Stimulated activated CD8-positive, alpha-beta memory T cell treated with anti-CD3 and anti-CD28 coated beads, Interleukin-15, amount 100 ng/mL, for 48 hours (primary cell): Measurements from ENCODE around the gene SETD3.

Source experiments
- DNase-seq, 2 donors: peaks; one replicate each; pipeline ENCODE4 v3.0.0-alpha.2; 2020; ENCODE audit warnings: low read depth in 2 of 2

The SETD3 gene

DNA sequence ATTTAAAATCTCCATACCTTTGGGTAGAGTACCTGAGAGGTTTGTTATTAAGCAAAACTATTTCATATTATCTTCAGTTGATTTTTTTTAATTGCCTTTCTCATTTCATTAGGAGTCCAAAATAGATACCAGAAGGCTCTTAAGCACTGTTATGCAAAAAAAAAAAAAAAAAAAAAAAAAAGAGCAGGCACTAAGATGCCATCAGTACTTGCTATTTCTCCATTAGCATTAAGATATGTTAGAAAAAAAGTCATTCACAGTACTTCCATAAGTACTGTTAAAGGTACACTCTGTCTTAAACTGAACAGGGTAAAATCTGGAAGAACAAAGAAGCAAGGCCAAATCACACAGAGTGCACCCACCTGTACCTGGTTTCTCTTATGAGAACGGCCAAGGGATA, 57.2 kb downstream of the SETD3 start:
- no peak for DNase-seq

DNA sequence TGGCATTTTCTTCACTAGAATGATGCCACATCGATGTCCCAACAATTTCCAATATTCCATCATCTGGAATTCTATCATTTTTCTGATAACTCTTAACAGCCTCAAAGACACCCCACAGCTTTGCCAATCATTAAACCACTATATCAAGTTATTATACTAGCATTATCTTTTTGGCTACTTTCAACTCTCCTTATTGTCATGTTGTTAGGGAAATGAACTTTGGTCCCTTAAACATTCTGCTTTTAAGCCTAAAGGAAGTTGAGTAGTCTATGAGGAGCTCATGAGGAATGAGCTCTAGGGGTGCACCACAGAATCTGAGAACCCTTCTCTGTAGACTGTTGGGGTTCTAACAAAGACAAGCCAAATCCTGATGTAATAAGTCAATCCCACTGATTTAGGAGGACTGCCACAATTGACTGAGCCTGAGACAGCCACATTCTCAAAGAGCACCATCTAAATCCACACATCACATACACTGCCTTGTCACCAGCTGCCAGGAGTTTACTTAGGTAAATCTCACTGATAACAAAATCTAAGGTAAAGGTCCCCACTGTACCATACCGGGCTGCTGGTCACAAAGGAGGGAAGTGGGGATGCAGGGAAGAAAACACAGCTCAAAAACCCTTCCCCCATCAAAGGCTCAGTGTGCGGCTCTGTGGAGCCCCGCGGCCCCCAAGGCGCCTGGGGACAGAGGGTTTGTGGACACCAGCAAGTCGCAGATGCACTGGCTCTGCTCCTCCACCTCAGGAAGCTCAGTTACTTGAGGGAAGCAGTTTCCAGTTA, 58.2 kb downstream of the SETD3 start:
- no peak for DNase-seq

DNA sequence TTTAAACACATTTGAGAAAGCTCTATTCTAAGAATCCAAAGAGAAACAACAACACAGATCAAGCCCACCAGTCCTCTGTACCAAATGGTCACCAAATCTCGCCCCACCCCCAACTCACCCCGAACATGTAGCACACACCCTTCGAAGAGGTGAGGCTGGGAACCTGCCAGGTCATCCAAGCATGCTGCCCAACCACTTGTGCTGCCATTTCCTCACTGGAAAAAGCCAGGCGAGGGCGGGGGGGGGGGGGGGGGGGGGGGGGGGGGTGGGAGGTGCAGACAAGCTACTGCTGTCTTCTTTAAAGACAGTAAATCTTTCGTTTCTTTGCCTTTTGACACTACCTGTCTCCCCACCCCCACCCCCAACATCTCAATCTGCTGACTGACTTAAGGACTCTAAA, 59.9 kb downstream of the SETD3 start:
- DNase-seq: no peak

DNA sequence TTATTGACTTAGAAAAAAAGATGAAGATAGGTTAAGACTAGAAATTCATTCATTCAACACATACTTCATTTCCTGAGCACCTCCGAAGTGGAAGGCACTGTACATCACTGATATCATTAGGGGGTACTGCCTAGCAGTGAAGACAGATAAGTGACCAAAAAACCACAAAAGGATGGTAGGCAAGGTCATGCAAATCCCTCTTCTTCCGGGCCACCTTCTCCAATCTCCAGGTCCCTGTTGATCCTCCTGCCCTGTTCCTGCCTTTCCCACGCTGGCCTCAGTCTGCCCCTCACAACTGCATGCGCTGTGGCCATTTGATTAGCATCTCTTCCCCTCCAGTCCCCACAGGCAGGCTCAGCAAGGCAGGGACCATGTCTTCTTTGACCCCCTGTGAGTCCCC, 60.8 kb downstream of the SETD3 start:
- DNase-seq: no peak

DNA sequence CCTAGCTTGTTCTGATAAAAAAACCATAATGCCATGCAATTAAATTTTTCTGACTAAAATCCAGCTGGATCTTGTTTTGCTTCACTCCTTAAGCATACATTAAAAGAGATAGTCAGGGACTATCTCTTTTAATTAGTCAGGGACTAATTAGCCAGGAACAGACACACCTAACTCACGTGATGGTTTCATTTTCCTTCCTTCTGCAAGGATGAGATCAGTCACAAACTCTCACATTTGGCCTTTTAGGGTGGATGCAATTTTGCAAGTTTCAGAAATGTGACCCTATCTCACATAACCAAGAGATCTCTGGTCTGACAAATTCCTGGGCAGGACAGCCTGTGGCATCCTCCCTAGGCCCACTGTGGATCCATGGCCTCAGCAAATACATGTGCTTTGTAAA, 62.4 kb downstream of the SETD3 start:
- no peak for DNase-seq

DNA sequence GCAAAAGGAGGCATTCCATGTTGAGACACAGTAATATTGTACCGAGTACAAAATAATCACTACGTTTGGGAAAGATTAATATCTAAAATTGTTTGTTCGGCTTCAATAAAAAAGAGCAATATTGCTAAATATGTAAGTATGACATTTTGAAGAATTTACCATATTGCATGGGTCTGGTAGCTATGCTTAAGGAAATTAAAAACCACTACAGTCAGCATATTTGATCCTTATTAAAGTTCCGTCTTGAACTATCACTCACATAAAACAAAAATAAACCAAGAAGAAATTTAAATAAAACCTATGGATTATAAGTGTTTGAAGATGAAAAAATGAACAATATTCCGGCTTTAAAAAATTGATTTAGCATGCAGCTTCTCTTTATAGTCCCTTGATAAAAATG, 63.8 kb downstream of the SETD3 start:
- no peak for DNase-seq

DNA sequence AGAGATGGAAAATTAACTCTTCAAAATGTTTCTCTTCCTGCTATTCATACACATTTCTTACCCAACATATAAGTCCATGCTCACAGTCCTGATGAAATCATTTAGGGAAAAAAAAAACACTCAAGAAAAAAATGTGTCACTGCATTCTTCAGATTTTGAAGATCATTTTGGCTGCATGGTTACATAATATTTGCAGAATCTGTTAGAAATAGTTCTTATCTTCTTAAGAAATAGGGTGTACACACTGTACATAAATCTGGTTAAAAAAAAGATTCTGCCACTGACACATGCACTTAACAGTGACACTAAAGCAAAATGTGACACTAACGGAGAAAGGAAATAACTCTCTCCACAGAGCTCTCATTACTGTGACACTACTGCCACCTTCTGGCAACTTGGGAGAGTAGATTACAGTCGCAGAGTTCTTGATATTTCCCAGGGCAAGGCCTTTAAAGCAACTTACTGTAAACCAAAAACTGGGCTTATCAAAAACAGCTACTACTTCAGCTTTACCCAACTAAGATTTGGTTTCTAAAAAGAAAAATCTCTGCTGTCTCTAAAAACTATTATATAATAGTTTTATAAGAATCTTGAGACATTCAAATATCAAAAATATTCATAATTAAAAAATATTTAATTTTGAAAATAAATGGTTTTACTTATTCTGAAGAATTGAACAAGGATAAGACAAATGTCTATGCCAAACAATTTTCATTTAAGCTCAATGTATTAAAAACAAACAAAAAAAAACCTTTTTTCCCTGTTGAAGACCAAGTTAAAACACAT, 65.0 kb downstream of the SETD3 start:
- peak; percentile 23 to 27 for DNase-seq

DNA sequence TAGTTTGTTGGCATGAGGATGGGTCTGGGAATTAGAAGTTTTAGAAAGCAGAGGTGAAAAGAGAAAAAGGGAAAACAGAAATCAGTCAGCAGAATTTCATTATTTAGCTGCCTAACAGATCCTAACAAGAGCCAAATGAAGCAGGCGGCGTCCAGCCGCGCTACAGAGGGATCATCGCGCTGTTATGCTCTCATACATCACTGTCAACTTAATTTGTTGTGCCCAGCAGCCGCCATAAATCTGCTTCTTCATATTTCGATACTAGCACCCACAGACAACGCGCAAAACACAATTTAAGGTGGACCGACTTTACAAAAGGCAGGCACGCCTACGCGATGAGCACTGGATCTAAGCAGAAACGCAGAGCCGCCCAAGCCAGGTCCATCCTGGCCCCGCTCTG, 66.7 kb downstream of the SETD3 start:
- no peak for DNase-seq

DNA sequence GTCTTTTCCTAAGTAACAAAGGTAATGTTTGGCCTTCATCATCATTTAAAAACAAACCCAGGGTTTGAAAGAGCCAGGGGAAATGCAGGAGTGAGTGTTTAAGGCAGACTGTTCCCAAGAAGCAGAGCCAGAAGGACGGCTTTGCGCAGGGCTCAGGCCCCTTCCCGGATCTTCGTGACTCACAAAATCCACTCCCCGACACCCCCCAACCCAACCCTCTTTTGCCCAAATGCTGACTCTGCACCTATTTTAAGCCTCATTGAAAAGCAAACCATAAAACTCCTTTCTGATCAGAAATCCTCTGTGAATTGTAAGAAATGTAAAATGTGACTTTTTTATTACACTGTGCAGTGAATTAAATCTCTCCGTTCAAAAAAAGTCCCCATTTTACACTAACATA, 67.5 kb downstream of the SETD3 start:
- DNase-seq: no peak

DNA sequence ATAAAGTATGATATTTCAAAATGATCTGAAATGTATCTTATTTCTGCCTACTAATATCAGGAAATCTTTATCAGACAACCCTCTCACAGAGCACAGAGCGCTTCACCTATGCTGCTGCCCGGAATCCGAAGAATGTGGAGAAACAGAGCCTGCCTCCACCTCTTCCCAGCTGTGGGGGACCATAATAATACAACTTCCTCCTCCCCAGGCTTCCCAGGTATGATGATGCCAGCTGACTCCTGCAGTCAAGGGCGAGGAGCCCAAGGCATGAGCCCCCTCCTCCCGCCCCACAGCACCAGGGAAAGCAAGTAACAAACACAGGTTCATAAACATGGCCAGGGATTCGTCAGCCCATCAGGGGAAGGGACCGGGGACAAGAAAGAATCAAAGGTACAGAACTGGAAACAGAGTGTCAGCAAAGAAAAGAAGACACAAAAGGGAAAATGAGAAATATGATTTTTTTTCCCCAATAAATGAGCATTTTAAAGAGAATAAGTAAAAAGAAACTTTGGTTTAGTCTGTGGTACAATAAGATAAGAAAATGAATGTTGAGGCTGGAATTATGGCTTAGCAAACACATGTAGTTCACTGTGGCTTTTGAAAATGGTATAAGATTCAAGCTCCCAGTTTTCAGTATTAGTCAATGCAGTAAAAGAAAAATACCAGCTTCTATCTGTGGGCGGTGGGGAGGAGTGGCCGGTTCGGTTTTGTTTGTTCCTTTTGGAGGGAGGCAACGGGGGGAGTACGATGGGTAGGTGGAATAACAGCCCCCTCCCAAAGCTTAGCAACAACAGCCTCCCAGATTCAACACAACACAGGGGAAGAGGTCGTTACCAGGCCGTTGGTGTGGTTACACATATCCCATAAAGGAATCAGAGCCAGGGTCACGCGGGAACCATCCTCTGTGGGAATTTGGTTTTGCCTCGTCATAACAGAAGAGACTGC, 68.3 kb downstream of the SETD3 start:
- peak; percentile 17 to 24 for DNase-seq

DNA sequence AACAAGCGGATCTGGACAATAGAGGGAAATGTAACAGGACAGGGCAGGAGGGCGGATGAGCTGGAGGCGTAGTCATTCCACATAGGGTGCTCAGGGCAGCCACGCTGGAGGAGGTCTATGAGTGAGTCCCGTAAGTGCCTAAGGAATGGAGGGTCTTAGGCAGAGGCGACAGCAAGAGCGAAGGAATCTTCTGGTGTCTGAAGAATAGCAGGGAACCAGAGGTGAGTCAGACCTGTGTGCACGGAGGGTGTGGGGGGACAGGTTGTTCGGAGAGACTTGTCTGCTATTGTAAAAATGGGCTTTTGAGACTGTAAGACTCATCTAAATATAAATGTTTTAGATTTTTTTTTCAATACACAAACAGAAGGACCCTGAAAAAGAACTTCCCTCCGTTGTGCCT, 70.6 kb downstream of the SETD3 start:
- DNase-seq: no peak

DNA sequence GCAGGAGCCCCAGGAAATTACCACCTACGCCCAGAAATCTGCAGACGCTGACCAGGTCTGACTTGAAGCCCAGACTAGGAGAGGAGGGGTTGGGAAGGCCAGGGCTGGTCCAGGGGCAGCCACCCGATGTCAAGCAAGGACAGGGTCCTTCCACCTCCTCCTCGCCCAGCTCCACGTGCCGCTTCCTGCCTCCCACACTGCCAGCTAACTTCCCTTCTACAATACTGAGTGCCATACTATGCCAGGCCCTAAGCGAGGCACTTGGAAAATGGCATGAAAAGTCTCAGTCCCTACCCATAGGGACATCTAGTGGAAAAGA, 71.7 kb downstream of the SETD3 start:
- DNase-seq: no peak

DNA sequence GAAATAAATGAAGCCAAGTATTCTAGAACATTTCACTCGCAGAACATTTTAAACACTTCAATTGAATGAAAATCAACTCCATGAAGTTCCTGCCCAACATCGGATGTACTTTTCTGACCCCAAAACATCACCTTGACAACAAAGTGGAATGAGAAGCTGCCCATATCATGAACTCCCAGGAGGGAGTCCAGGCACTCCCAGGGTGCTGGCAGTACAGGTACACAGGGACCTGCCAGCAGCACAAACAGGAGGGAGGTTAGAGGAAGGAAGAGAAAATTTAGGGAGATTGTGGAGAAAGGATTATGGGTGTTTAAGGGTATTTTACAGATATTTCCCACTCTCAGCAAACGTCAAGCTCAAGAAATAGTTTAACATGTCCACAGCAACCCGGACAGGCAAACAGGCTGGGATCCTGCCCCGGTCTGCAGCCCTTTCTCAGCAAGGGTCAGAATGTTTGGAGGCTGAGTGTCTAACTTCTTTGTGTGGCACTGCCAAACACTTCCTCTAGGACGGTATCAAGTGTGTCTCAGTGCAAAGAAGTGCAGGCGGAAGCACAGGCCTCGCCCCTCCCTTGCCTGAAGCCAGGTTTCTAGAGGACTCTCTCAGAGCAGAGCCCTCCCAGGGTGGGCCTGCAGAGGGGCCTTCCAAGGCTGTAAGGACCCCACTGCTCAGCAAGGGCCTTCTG, 72.2 kb downstream of the SETD3 start:
- no peak for DNase-seq

DNA sequence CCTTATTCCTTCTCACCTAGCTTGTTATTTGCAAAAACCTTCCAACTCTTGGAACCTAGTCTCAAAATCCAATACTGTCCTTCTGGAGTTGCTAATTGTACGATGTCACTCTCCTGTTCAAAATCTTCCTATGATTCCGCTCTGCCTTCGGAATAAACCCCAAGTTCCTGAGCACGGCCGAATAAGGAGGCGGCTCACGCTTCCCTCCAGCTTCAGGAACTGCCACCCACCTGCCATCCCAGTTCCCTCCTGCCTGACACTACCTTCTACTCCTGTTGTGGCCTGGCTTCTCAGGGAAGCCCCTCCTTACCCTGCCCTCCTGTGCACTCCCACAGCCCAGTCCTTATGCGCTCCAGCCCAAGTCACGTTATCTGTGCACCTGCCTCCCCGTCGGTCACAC, 73.2 kb downstream of the SETD3 start:
- no peak for DNase-seq

DNA sequence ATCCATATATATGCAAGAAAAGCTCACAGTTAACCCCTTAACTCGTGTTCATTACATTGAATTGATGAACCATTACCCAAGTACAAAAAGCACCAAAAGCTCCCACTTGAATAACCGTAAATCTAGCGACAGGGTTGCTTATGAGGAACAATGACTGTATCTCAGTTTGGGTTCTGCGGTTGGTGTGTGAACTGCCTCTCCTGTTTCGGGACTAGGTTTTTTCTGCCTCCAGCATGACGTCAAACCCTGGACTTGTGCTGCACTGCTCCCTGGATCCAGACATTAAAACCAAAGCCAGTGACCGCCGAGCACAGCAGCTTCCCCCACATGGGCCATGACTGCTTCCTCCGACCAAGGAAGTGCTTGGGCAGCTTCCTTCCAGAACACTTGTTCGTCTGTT, 77.7 kb downstream of the SETD3 start:
- DNase-seq: no peak

DNA sequence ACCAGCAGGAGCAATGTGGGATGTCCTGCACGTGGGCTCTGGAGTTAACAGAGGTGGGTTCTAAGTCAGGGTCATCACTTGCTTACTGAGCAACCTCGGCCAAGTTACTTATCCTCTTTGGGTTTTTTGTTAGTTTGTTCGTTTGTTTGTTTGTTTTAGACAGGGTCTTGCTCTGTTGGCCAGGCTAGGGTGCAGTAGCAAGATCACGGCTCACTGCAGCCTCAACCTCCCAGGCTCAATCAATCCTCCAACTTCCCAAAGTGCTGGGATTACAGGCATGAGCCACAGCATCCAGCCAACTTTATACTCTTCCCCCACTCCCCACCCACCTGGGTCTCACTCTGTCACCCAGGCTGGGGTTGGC, 78.4 kb downstream of the SETD3 start:
- DNase-seq: no peak

DNA sequence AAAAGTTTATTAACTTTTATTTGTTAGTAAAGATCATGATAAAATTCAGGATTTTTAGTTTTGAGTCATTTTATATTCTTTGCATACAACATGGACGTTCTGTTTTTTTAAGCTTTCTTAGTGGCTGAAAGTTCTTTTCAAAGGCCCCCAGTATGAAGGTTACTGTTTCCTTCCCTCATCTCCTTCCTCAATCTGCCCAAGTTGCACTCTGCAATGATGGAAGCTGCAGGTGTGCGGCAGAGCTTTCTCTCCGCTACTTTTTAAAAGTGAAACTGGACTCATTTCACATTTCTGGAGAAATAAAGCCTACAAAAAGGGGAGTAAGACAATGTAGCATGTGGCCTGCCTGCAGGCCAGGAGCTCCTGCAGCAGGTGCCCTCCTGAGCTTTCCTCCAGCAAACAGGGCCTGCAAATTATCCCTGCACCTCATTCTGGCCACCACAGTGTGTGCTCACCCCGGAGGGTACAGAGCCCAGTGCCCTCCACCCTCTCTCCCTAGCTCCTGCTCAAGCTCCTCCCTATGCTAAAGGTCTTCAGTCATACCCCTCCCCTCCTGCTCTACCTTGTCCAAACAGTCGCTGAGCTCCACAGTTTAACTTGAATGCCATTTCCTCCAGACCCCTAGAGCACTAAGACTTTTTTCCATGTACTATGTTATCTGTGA, 78.9 kb downstream of the SETD3 start:
- no peak for DNase-seq

DNA sequence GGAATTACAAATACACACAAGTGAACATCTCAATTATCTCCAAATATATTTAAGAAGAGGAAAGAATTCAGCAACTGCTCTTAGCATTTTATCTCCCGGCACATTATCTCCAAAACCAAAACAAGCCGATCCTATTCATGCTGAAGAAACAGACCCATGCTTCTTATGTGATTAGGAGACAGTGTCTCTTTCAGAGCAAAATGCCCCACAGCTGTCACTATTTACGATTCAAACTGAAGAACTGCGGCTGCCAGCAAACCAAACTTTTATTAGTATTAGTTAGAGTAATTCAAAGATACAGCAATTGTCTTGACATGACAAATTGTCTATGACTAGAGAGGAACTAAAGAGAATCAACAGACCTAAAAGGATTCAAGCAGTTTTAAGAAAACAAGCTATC, 79.4 kb downstream of the SETD3 start:
- no peak for DNase-seq

DNA sequence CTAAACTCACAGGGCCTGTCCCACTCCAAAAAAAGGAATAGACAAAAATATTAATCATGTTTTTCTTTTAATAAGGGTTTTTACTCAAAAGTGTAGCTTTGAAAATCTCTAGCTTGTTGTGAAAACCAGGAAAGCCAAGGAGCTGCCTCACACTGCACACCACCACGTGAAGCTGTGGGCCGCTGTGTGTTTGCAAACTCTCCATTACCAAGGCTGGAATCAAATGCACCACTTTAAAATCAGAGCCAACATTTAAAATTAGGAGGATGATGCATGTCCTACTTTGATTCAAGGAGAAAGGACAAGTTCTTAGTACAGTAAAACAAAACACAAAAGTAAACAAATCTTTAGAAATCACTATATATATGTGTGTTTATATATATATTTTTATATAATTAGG, 83.0 kb downstream of the SETD3 start:
- DNase-seq: no peak

DNA sequence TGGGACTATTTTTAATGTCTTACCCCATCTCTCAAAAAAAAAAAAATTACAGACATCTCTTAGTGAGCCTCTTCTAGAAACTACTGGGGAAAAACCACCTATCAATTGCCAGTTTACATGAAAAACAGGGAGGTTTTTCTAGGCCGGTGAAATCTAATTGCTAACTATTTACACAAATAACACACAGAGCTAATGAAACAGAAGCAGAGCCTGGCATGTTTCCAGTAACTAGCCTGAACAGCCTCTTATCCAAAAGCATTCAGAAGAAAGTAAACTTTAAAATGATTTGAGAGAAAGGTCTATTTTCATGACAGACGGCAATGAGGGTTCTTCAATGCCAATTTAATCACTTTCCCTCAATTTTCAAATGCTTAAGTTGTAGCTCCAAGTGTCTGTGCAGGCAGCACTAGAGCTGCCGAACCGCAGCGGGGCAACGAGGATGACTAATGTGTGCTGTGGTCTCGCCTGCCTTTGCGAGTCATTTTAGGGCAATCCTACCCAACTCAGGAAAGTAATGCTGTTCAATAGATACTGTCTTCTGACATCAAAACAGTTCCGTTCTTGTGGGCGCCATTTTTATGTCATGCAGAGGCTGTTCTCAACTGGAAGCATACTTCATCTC, 84.6 kb downstream of the SETD3 start:
- DNase-seq: peak; percentile 48

DNA sequence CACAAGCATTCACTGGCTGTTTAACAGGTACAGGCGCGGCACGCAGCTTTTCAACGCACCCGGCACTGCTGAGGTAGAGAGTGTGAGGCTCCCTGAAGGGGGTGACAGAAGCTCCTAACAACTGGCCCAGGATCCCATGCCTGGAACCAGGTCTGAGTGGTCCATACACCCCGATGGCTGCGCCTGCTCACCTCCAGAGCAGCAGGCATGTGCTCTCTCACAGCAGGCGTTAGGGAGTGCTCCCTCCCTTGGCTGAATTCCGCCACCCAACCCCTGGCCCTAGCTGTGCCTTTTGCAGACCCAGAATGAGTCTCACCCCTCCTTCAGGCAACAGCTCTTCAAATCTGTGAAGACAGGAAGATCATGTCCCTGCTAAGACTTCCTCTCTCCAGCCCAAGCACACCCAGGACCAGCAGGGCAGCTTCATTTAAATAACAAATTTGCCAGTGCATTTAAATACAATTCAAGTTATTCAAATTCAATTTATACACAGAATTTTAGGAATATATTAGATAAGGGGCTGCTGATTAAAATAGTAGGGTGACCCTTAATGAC, 86.0 kb downstream of the SETD3 start:
- no peak for DNase-seq
